ENCODE measurements around the gene NOS1.

DNA sequence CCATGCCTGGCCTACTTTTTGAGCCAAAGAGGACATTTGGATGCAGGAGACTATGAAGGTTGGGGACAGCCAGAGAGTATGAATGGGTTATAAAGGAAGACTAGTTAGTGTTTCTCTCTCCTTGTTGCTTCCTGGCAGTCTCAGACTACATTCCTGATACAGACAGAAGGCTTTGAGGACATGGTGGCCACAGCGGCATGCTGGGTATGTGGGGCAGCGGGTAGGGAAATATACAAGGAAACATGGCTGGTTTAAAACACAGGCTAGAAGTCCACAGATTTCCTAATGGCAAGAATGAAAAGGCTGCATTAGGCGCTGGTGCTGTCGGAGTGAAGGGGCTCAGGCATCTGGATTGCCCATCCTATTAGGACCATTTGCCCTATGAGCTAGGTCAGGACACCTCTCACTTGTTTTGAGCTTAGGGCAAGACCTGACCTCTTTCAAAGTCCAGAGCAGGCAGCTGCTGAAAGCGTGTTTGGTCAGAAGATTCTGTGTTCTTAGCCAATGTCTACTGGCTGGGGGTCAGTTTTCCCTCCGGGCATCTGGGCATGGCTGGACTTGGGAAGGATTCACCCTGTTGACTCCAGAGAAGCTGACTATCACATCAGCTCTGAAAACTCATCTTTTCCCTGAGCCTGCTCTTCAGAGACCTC, 151.0 kb downstream of the NOS1 start:
- TF ChIP-seq, protein P1, sequence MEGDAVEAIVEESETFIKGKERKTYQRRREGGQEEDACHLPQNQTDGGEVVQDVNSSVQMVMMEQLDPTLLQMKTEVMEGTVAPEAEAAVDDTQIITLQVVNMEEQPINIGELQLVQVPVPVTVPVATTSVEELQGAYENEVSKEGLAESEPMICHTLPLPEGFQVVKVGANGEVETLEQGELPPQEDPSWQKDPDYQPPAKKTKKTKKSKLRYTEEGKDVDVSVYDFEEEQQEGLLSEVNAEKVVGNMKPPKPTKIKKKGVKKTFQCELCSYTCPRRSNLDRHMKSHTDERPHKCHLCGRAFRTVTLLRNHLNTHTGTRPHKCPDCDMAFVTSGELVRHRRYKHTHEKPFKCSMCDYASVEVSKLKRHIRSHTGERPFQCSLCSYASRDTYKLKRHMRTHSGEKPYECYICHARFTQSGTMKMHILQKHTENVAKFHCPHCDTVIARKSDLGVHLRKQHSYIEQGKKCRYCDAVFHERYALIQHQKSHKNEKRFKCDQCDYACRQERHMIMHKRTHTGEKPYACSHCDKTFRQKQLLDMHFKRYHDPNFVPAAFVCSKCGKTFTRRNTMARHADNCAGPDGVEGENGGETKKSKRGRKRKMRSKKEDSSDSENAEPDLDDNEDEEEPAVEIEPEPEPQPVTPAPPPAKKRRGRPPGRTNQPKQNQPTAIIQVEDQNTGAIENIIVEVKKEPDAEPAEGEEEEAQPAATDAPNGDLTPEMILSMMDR (IDR thresholded peaks at IDR 0.05): no peak
- TF ChIP-seq POLR2A (IDR thresholded peaks at IDR 0.05): no peak
